GM19035 (cell line): ENCODE measurements around the gene MAGEF1.

Experiments
- ATAC-seq: cut with Tn5 transposase; IDR thresholded peaks from one replicate; pipeline ENCODE4 v1.9.1; 2021; ENCODE audit not compliant: unreplicated experiment

MAGEF1 gene

DNA sequence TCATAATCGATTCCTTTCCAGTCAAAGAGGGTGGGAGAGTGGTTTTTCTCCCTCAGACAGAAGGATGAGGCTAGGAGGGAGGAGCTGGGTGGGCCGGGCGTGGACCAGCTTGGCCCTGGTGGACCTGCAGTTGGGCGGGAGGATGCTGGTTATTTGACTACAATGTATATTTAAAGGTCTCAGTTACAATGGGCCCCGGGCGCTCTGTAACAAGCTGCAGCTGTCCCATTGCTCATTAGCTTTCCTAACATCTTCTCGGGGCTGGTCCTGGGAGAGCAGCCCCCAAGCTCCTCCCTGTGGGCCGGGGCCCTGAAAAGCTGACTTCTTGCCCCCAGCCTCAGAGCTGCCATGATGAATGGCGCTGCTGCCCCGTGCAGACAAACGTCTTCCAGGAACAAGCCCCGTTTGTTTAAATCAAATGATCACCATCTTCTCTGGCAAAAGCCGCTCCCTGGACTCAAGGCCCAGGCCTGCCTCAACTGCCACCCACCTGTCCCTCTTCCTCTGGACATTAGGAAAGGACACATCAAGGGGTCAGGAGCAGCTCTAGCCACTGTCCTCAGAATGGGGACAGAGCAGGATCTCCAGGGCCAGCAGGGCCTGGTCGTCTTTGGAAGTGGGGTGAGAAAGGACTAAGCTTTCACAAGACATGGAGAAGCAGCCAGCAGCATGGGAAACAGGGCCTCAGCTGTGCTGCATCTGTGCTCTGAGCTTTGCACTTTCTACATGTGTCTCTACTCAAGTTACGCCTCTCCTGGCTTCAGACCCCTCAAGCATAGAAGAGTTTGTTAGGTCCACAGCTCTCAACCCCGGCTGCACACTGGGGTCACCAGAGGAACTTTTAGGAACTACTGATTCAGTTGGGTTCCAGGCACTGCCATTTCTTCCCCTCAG is 38.6 kb downstream of the MAGEF1 start:
- no peak for ATAC-seq

DNA sequence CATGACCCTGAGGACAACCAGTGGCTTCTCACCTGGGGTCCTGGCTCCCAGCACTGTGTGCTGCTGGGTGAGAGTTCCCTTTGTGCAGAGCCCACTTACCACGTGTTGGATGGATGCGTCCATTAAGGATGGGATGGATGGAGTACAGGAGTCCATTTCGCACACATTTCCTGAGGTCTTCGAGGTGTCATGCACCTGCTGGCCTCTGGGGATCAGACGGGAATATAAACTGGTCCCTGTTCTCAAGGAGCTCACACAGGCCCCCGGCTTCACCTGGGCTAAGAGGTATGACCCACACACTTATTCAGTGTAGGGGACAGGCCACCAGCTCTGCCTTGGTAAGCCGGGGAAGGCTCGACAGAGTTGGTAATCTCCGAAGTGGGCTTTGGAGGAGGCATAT is 39.5 kb downstream of the MAGEF1 start:
- no peak for ATAC-seq

DNA sequence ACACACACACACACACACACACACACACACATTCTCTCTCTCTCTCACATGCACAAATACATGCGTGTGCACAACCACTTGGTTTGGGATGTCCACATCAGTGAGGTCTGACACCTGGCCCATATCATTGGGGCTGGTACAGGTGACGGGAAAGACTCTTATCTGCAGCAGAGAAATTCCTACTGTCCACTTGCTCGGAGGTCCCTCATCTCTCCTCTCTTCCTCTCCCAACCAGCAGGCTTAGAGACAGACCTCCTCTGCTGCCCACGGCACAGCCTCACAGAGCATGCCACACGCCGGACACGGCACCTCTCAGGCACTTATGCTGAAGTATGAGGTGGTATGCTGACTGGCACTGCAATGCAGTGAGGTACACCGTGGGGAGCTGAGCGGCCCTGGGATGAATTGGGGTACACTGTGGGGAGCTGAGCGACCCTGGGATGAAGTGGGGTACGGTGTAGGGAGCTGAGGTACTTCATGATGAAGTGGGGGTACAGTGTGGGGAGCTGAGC is 41.7 kb downstream of the MAGEF1 start:
- ATAC-seq = no peak

- ATAC-seq = no peak
These were observed 42.3 kb downstream of the MAGEF1 start for GRCh38 chr3:184669578-184669977.

GRCh38 chr3:184666442-184666841 is 45.4 kb downstream of the MAGEF1 start:
- ATAC-seq = no peak

- no peak for ATAC-seq
These were observed 46.8 kb downstream of the MAGEF1 start for GRCh38 chr3:184665101-184665500.

DNA sequence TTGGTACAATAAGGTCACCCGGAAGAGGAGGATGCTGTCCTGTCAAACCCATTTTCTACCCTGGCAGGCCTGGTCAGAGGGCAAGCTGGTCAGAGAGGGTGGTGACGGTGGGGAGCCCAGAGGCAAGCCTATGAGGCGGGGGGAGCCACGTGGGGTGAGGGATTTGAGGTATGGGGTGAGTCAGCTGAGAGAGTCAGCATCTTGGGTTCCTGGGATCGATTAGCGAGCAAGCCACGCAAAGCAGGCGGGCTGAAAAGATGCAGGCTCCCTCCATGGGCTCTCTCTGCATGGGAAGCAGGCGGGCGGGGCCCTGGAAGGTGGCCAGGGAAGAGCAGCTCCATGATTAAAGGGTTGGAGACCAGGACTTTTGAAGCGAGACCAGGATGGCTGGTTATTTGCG is 48.1 kb downstream of the MAGEF1 start:
- ATAC-seq = no peak

DNA sequence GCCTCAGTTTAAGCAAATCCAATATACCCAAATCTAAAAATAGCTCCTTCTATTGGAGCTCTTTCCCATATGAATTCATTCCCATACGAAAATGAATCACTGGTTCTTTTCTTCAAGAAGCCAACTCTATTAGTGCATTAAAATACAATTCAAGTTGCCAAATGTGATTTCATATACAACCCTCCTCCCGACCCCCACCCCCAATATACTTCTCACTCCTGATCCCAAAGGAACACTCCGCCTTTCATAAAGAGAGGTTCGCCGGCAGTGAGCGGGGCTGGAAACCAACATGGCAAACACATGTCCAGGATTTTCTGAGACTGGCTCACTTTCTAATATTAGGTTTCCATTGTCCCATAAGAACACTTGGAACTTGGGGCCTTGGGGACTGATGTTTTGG is 48.5 kb downstream of the MAGEF1 start:
- ATAC-seq = no peak

DNA sequence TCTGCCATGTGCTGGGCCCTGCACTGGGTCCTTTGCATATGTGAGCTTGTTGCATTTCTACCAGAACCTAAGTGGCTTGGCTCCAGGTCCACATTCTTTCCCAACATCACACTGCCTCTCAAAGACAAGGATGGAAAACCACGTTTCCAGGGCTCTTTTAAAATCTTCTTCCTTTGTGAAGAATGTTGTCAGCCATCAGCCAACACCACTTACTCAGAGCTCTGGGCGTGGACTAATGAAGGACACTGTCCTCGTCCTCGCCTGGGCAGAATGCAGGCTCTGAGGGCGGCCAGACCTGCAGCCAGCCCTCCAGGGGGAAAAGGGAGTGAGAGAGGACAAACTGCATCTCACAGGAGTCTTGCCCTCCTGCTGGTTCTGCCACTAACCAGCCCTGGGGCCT is 49.7 kb downstream of the MAGEF1 start:
- no peak for ATAC-seq

- no peak for ATAC-seq
These were observed 50.9 kb downstream of the MAGEF1 start for GRCh38 chr3:184660931-184661330.
